H1 (cell line): ENCODE results near the gene PLXDC2. TPM values are rescaled to one million over a fixed set of nuclear protein-coding genes. Genes with fewer than 3 reads are reported as not detected.

Experiments used
- CTCF ChIA-PET: fragments of 300-600 bp; sonication (Branson Sonifier 250); formaldehyde crosslinking; loops from one replicate; lab custom pipeline; 2021; ENCODE audit not compliant: partially characterized antibody; lab: Charles Lee
- POLR2A ChIA-PET: fragments of 300-600 bp; sonication (Branson Sonifier 250); formaldehyde crosslinking; loops from one replicate; lab custom pipeline; 2021; ENCODE audit warnings: inconsistent platforms; ENCODE audit not compliant: partially characterized antibody; lab: Charles Lee
- DNase-seq, 2 experiments: peaks; one replicate each; pipeline versions ENCODE4 v3.0.0 to v3.0.0-alpha.2; 2010 to 2022; ENCODE audit warnings: low spot score in 2 of 2, low read depth in 1 of 2, mixed read lengths in 1 of 2
- FAIRE-seq: peaks from 2 replicates; lab custom pipeline; 2011; peaks lifted over from hg19 to GRCh38; lab: Jason Lieb, UNC
- H2AFZ ChIP-seq: 2 replicates; pipeline ENCODE4 v1.8.1; 2012; ENCODE audit warnings: low read length, inconsistent platforms
- H2AK5ac ChIP-seq: 2 replicates; pipeline ENCODE4 v1.6.1; 2013; ENCODE audit warnings: low read depth, low read length
- H2BK120ac ChIP-seq: replicated peaks from 2 replicates; pipeline ENCODE3; 2013; ENCODE audit warnings: low read depth, low read length, inconsistent platforms
- H2BK12ac ChIP-seq: 2 replicates; pipeline ENCODE4 v1.6.1; 2013; ENCODE audit warnings: low read depth, low read length
- H2BK15ac ChIP-seq: 2 replicates; pipeline ENCODE4 v1.6.1; 2013; ENCODE audit warnings: low read length
- H2BK20ac ChIP-seq: 2 replicates; pipeline ENCODE4 v1.6.1; 2013; ENCODE audit warnings: low read length
- H2BK5ac ChIP-seq: 2 replicates; pipeline ENCODE4 v1.6.1; 2013; ENCODE audit warnings: low read depth, low read length
- H3K14ac ChIP-seq: 2 replicates; pipeline ENCODE4 v1.6.1; 2013; ENCODE audit warnings: inconsistent platforms; ENCODE audit not compliant: insufficient read length
- H3K18ac ChIP-seq: 2 replicates; pipeline ENCODE4 v1.6.1; 2013; ENCODE audit warnings: low read length; ENCODE audit errors: extremely low read depth
- H3K23ac ChIP-seq: 2 replicates; pipeline ENCODE4 v1.6.1; 2013; ENCODE audit warnings: inconsistent platforms; ENCODE audit not compliant: insufficient read length
- H3K23me2 ChIP-seq: 2 replicates; pipeline ENCODE4 v1.6.1; 2013; ENCODE audit warnings: low read depth, low read length
- H3K27ac ChIP-seq: 2 replicates; pipeline ENCODE4 v1.6.1; 2011; ENCODE audit warnings: low read depth, low read length, inconsistent platforms
- H3K27me3 ChIP-seq, 4 experiments: replicated peaks in 1 of 4; 1 replicate in 1 of 4; 2 replicates in 3 of 4; pipeline versions ENCODE4 v1.6.1 to v1.8.1; 2011 to 2013; ENCODE audit warnings: low read length in 3 of 4, mild to moderate bottlenecking in 3 of 4, inconsistent platforms in 2 of 4, mixed read lengths in 2 of 4, moderate library complexity in 1 of 4; ENCODE audit not compliant: control insufficient read depth in 3 of 4, insufficient read depth in 3 of 4; ENCODE audit errors: extremely low read depth in 1 of 4
- H3K36me3 ChIP-seq, 4 experiments: 2 replicates each; pipeline versions ENCODE4 v1.6.1 to v1.8.1; 2011 to 2013; ENCODE audit warnings: mild to moderate bottlenecking in 4 of 4, low read length in 3 of 4, moderate library complexity in 2 of 4, control low read depth in 1 of 4, inconsistent platforms in 1 of 4; ENCODE audit not compliant: insufficient read depth in 4 of 4, control insufficient read depth in 2 of 4
- H3K4ac ChIP-seq: replicated peaks from 2 replicates; pipeline ENCODE3; 2013; ENCODE audit warnings: low read length, low read depth, mixed read lengths, inconsistent platforms; ENCODE audit not compliant: insufficient read length
- H3K4me1 ChIP-seq, 4 experiments: replicated peaks in 1 of 4; 1 replicate in 1 of 4; 2 replicates in 3 of 4; pipeline versions ENCODE4 v1.6.1 to v1.8.1; 2011 to 2013; ENCODE audit warnings: low read length in 3 of 4, inconsistent platforms in 2 of 4, mixed read lengths in 1 of 4; ENCODE audit not compliant: insufficient read depth in 4 of 4, control insufficient read depth in 3 of 4
- H3K4me2 ChIP-seq, 2 experiments: 2 replicates each; pipeline versions ENCODE4 v1.6.1 to v1.8.1; 2011 to 2013; ENCODE audit warnings: low read depth in 2 of 2, low read length in 2 of 2, control low read depth in 1 of 2, inconsistent platforms in 1 of 2, mild to moderate bottlenecking in 1 of 2; ENCODE audit not compliant: insufficient read depth in 1 of 2
- H3K4me3 ChIP-seq, 4 experiments: fragments of 200-600, 300-600 bp in 1 of 4; sonication (generic), shearing (Covaris generic), sonication (Bioruptor Twin) in 1 of 4; 2 replicates each; pipeline versions ENCODE4 v1.5.1 to v1.8.1; 2011 to 2016; ENCODE audit warnings: low read length in 4 of 4, low read depth in 3 of 4, control low read depth in 2 of 4, inconsistent platforms in 2 of 4, mild to moderate bottlenecking in 2 of 4, mixed read lengths in 1 of 4, moderate library complexity in 1 of 4; ENCODE audit not compliant: insufficient read depth in 2 of 4; ENCODE audit errors: extremely low read depth in 1 of 4
- H3K56ac ChIP-seq: replicated peaks from 2 replicates; pipeline ENCODE3; 2013; ENCODE audit warnings: low read depth, mild to moderate bottlenecking, mixed read lengths, low read length, inconsistent platforms; ENCODE audit not compliant: insufficient read length
- H3K79me1 ChIP-seq: 2 replicates; pipeline ENCODE4 v1.6.1; 2013; ENCODE audit warnings: low read depth, low read length, control low read depth
- H3K79me2 ChIP-seq, 2 experiments: 2 replicates each; pipeline versions ENCODE4 v1.6.1 to v1.8.1; 2012 to 2013; ENCODE audit warnings: low read length in 2 of 2, mild to moderate bottlenecking in 2 of 2, inconsistent platforms in 1 of 2; ENCODE audit not compliant: insufficient read depth in 2 of 2, control insufficient read depth in 1 of 2
- H3K9ac ChIP-seq, 4 experiments: replicated peaks in 1 of 4; 1 replicate in 1 of 4; 2 replicates in 3 of 4; pipeline versions ENCODE4 v1.6.1 to v1.8.1; 2011 to 2013; ENCODE audit warnings: low read depth in 3 of 4, low read length in 3 of 4, control low read depth in 2 of 4, mild to moderate bottlenecking in 2 of 4, moderate library complexity in 2 of 4, inconsistent platforms in 1 of 4; ENCODE audit errors: extremely low read depth in 1 of 4
- H3K9me3 ChIP-seq, 2 experiments: 2 replicates each; pipeline versions ENCODE4 v1.6.1 to v1.8.1; 2012 to 2013; ENCODE audit warnings: mild to moderate bottlenecking in 2 of 2, moderate library complexity in 2 of 2, control low read depth in 1 of 2, inconsistent platforms in 1 of 2, low read depth in 1 of 2, low read length in 1 of 2, mixed read lengths in 1 of 2; ENCODE audit not compliant: insufficient read depth in 2 of 2
- H4K20me1 ChIP-seq, 2 experiments: replicated peaks in 1 of 2; 2 replicates each; pipeline versions ENCODE3 to v1.8.1; 2011 to 2013; ENCODE audit warnings: inconsistent platforms in 2 of 2, low read length in 2 of 2, mild to moderate bottlenecking in 1 of 2; ENCODE audit not compliant: insufficient read depth in 2 of 2, control insufficient read depth in 1 of 2
- H4K5ac ChIP-seq: 2 replicates; pipeline ENCODE4 v1.6.1; 2013; ENCODE audit warnings: low read length, low read depth, mixed read lengths, inconsistent platforms; ENCODE audit not compliant: insufficient read length
- H4K8ac ChIP-seq: 2 replicates; pipeline ENCODE4 v1.8.0; 2013; ENCODE audit warnings: mild to moderate bottlenecking, moderate library complexity, low read length, inconsistent platforms; ENCODE audit not compliant: insufficient read depth; ENCODE audit errors: extremely low read depth
- H4K91ac ChIP-seq: replicated peaks from 2 replicates; pipeline ENCODE3; 2013; ENCODE audit warnings: low read length, mixed read lengths, inconsistent platforms; ENCODE audit not compliant: insufficient read length
- BRCA1 ChIP-seq: IDR thresholded peaks from 2 replicates; pipeline ENCODE4 v1.6.1; 2012; ENCODE audit warnings: low read depth, low read length, improper control_type of control experiment
- CHD2 ChIP-seq: IDR thresholded peaks from 2 replicates; pipeline ENCODE4 v1.6.1; 2012; ENCODE audit warnings: low read length, improper control_type of control experiment
- EZH2 ChIP-seq: fragments of 200-600 bp; sonication (generic); IDR thresholded peaks from 2 replicates; pipeline ENCODE4 v1.7.1; 2012; ENCODE audit warnings: low read depth, mild to moderate bottlenecking, moderate library complexity, low read length, inconsistent platforms; ENCODE audit not compliant: severe bottlenecking
- FOSL1 ChIP-seq: IDR thresholded peaks from 2 replicates; pipeline ENCODE4 v1.6.1; 2011; ENCODE audit warnings: mild to moderate bottlenecking, low read depth, low read length, moderate library complexity; ENCODE audit not compliant: insufficient read depth
- GTF2F1 ChIP-seq: IDR thresholded peaks from 2 replicates; pipeline ENCODE4 v1.6.1; 2012; ENCODE audit warnings: low read depth, low read length, improper control_type of control experiment, borderline replicate concordance
- KDM5A ChIP-seq: fragments of 200-600 bp; IDR thresholded peaks from 2 replicates; pipeline ENCODE4 v1.7.1; 2012; ENCODE audit warnings: mild to moderate bottlenecking, low read length, inconsistent platforms, mixed read lengths
- NRF1 ChIP-seq: IDR thresholded peaks from 2 replicates; pipeline ENCODE4 v1.6.1; 2011; ENCODE audit warnings: mild to moderate bottlenecking, low read depth, low read length, improper control_type of control experiment
- PHF8 ChIP-seq: fragments of 200-600 bp; sonication (generic); conservative IDR thresholded peaks from 2 replicates; pipeline ENCODE4 v1.7.1; 2012; ENCODE audit warnings: low read depth, mild to moderate bottlenecking, inconsistent platforms, low read length, moderate library complexity
- RAD21 ChIP-seq, 2 experiments: IDR thresholded peaks in 1 of 2; conservative IDR thresholded peaks in 1 of 2; 2 replicates each; pipeline ENCODE4 v1.6.1; 2011; ENCODE audit warnings: low read depth in 2 of 2, low read length in 2 of 2, improper control_type of control experiment in 1 of 2, inconsistent platforms in 1 of 2, mild to moderate bottlenecking in 1 of 2, moderate library complexity in 1 of 2
- SIRT6 ChIP-seq: IDR thresholded peaks from one replicate; pipeline ENCODE4 v1.7.1; 2012; ENCODE audit warnings: low read length, inconsistent platforms
- SP4 ChIP-seq: IDR thresholded peaks from 2 replicates; pipeline ENCODE4 v1.6.1; 2012; ENCODE audit warnings: low read length, inconsistent platforms
- SUZ12 ChIP-seq: fragments of 200-600 bp; sonication (generic); IDR thresholded peaks from 2 replicates; pipeline ENCODE4 v1.6.1; 2012; ENCODE audit warnings: mild to moderate bottlenecking, inconsistent platforms, low read length, moderate library complexity, mixed read lengths
- ZNF274 ChIP-seq: IDR thresholded peaks from 2 replicates; pipeline ENCODE4 v1.7.0; 2012; ENCODE audit warnings: low read length, borderline replicate concordance; ENCODE audit errors: extremely low read depth
- WGBS, 2 experiments: shearing (Covaris generic) in 1 of 2; methylation state at CpG; one replicate each; pipeline versions ENCODE4 v1.1.6 to v1.1.7; 2013 to 2015; ENCODE audit warnings: low lambda C conversion rate in 2 of 2, mixed read lengths in 2 of 2, inconsistent platforms in 1 of 2, low coverage in 1 of 2, missing lambda C conversion rate in 1 of 2; ENCODE audit not compliant: insufficient replicate concordance in 2 of 2, insufficient coverage in 1 of 2, insufficient read length in 1 of 2; ENCODE audit errors: extremely low coverage in 1 of 2, missing lambda C conversion rate in 1 of 2; 5-methylcytosine and 5-hydroxymethylcytosine counted together
- polyA plus RNA-seq, 7 experiments: library from polyadenylated mRNA; depleted of rRNA in 3 of 7; stranded (reverse) in 5 of 7; unstranded in 2 of 7; fragments of >200 nt in 5 of 7; fragments of 200-250 nt in 2 of 7; gene quantifications; 1 replicate in 5 of 7; 2 replicates in 1 of 7; 4 replicates in 1 of 7; pipeline versions ENCODE4 v1.2.1 to v1.2.3, GENCODE V29; 2011 to 2013; ENCODE audit warnings: missing spikeins in 2 of 7, mixed read lengths in 2 of 7
- total RNA-seq: library from RNA; stranded (reverse); fragmentation: NEBNext Ultra II Directional; extraction: Animal tissue kit (Norgen Biotek cat#: 25700); gene quantifications from 2 replicates; pipeline ENCODE4 v1.2.1, GENCODE V29; 2021

Gene PLXDC2
- total and polyA plus RNA-seq, 2 of the 8 experiments (the other 6 are each of a cell fraction or from before 2014, with no cell fraction given) = 23.0 to 40.5 TPM

DNA sequence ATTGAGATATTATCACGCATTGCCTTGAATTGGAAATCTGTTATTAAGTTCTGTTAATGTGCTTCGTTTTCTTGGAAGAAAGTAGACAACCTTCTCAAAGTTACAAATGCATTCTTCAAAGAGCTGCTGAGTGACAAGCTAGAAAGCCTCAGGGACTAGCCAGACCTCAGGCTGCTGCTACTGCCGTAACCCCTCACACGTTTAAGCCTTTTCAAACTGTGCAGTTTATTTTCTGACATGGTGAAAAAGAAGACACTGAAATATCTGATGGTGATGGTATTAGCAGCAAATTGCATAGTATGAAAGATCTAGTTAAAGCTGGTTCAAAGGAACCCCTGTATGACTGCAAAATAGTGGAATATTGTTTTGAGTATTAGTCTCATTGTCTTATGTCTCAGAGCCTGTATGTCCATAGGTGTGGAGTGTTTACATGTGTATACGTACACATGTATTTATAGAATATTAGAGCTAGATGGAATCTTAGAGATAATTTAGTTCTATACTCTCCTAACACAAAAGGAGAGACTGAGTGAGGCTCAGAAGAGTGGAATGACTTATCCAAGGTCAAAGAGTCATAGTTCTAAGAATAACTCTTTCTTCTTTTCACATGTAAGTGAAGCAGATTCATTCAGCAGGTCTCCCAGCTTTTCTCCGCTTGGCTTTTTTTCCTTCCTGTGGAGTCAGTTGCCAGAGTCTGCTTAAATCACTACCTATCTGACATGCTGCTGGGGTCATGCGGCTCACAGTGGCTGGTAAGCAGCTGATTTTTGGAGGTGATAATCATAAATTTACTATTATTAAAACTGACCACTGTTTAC lies 431.9 kb downstream of the PLXDC2 start:
- Histone ChIP-seq H2AFZ (no peak overlapping the region), H3K79me1 (no peaks in the 10 kb centered on the region), H3K23me2 (no peaks in the 10 kb centered on the region), H2BK120ac (no peak overlapping the region), H4K8ac (no peak overlapping the region), H3K14ac (no peak overlapping the region), H3K9ac (no peak overlapping the region), H2AK5ac (no peak overlapping the region), H2BK15ac (no peak overlapping the region), H3K4me1 (peaks cover 0 to 8% (median 0%) of the 10 kb centered on the region in 4 experiments; a peak in 2 of 7 replicates), H3K27me3 (no peaks in the 10 kb centered on the region), H4K5ac (no peak overlapping the region), H2BK12ac (no peak overlapping the region), H3K36me3 (peaks cover 0 to 8% (median 2%) of the 10 kb centered on the region in 4 experiments; a peak in 3 of 8 replicates), H3K23ac (no peak overlapping the region), H3K9me3 (no peaks in the 10 kb centered on the region), H3K27ac (no peak overlapping the region), H3K4me3 (no peak overlapping the region), H2BK20ac (no peak overlapping the region), H3K79me2 (no peaks in the 10 kb centered on the region), H2BK5ac (no peak overlapping the region), H3K56ac (no peak overlapping the region), H4K91ac (no peak overlapping the region), H3K18ac (no peak overlapping the region), H3K4me2 (no peak overlapping the region), H3K4ac (no peak overlapping the region), H4K20me1 (no peaks in the 10 kb centered on the region)
- FAIRE-seq (peak; percentile 13), DNase-seq (no peak)
- ChIA-PET CTCF (interaction anchor here (0.6 to 1.4 kb wide), 2 partner anchors 14 to 105 kb away, joined by 3 read pairs; no protein-coding TSS in a partner anchor), POLR2A (interaction anchor here (0.5 kb wide), 1 partner anchor 42 kb away, joined by 4 read pairs; no protein-coding TSS in a partner anchor)
- WGBS, 2 experiments = 72% methylated on average over 7 of the region's 7 CpGs; no CpG with 5 or more reads in 1 of the 2 experiments
- no peak for TF ChIP-seq NRF1
- TF ChIP-seq CHD2 = no peak
- TF ChIP-seq BRCA1 = no peak
- TF ChIP-seq KDM5A = no peak
- no peak for TF ChIP-seq PHF8
- no peak for TF ChIP-seq ZNF274
- no peak for TF ChIP-seq GTF2F1
- no peak for TF ChIP-seq EZH2
- TF ChIP-seq FOSL1 = no peak
- TF ChIP-seq SIRT6 = no peak
- TF ChIP-seq SUZ12 = no peak
- TF ChIP-seq RAD21 (IDR thresholded peaks at IDR 0.05 in 1 of 2, conservative IDR thresholded peaks at IDR 0.05 in 1 of 2; ENCODE audit: low read depth in 2 of 2, low read length in 2 of 2) = no peak
- no peak for TF ChIP-seq SP4
